Measurements from ENCODE around the gene YIF1B.

- TF ChIP-seq, protein P1, sequence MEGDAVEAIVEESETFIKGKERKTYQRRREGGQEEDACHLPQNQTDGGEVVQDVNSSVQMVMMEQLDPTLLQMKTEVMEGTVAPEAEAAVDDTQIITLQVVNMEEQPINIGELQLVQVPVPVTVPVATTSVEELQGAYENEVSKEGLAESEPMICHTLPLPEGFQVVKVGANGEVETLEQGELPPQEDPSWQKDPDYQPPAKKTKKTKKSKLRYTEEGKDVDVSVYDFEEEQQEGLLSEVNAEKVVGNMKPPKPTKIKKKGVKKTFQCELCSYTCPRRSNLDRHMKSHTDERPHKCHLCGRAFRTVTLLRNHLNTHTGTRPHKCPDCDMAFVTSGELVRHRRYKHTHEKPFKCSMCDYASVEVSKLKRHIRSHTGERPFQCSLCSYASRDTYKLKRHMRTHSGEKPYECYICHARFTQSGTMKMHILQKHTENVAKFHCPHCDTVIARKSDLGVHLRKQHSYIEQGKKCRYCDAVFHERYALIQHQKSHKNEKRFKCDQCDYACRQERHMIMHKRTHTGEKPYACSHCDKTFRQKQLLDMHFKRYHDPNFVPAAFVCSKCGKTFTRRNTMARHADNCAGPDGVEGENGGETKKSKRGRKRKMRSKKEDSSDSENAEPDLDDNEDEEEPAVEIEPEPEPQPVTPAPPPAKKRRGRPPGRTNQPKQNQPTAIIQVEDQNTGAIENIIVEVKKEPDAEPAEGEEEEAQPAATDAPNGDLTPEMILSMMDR (IDR thresholded peaks at IDR 0.05): no peak
- no peak for TF ChIP-seq EP300 (IDR thresholded peaks at IDR 0.05)
- no peak for TF ChIP-seq POLR2A (IDR thresholded peaks at IDR 0.05)
- no peak for TF ChIP-seq POLR2AphosphoS5 (IDR thresholded peaks at IDR 0.05)
Measured at GRCh38 chr19:38326591-38326990, 10.8 kb upstream of the YIF1B start.
